Testis (tissue), 3 donors: ENCODE measurements around the gene MSI2. TPM values are rescaled to one million over a fixed set of nuclear protein-coding genes. Genes with fewer than 3 reads are reported as not detected.

Experiments
- DNase-seq: peaks from one replicate; pipeline ENCODE4 v3.0.0-alpha.2; 2019
- H3K27ac ChIP-seq, 2 donors: fragments of 200-600 bp; sonication (generic); one replicate each; pipeline ENCODE4 v1.5.1; 2019
- H3K27me3 ChIP-seq: fragments of 200-600 bp; sonication (generic); one replicate; pipeline ENCODE4 v1.5.1; 2019
- H3K36me3 ChIP-seq: fragments of 200-600 bp; sonication (generic); one replicate; pipeline ENCODE4 v1.5.1; 2017; ENCODE audit warnings: low read depth; ENCODE audit errors: missing control alignments
- H3K4me1 ChIP-seq: fragments of 200-600 bp; sonication (generic); one replicate; pipeline ENCODE4 v1.5.1; 2019
- H3K4me3 ChIP-seq, 2 donors: fragments of 200-600 bp; sonication (generic); one replicate each; pipeline ENCODE4 v1.5.1; 2017 to 2019
- H3K9me3 ChIP-seq: fragments of 200-600 bp; sonication (generic); one replicate; pipeline ENCODE4 v1.5.1; 2017
- POLR2A ChIP-seq: fragments of 450-650 bp; IDR thresholded peaks from one replicate; pipeline ENCODE4 v1.6.1; 2017; ENCODE audit warnings: antibody characterized with exemption, mild to moderate bottlenecking, moderate library complexity
- WGBS, 2 donors: methylation state at CpG; one replicate each; pipeline ENCODE4 v1.1.5; 2018; 5-methylcytosine and 5-hydroxymethylcytosine counted together
- intact Hi-C: fragments of 100-400 bp; cut with DNase I; formaldehyde crosslinking; loops from one replicate; pipeline ENCODE4 v1.15.1; 2023; ENCODE audit warnings: low total_unique reads
- polyA plus RNA-seq: library from polyadenylated mRNA; stranded (reverse); fragments of 350-450 nt; fragmentation: Illumina TruSeq; extraction: RNeasy Lipid Tissue Mini Kit (QIAGEN cat#74804); gene quantifications from one replicate; pipeline ENCODE4 v1.2.3, GENCODE V29; 2014; ENCODE audit warnings: low read depth, low replicate concordance; ENCODE audit not compliant: insufficient read depth
- total RNA-seq, 2 donors: library from RNA; depleted of rRNA; stranded (reverse); fragments of >200 nt; gene quantifications; one replicate each; pipeline ENCODE4 v1.2.3, GENCODE V29; 2016
- TF ChIP-seq, protein P1 (sequence below), 3 experiments: fragments of 450-650 bp in 2 of 3; fragments of 200-600 bp in 1 of 3; sonication (generic) in 1 of 3; IDR thresholded peaks; one replicate each; pipeline ENCODE4 v1.5.1; 2016 to 2019; ENCODE audit warnings: antibody characterized with exemption in 3 of 3, mild to moderate bottlenecking in 2 of 3, moderate library complexity in 1 of 3

The MSI2 gene
- total and polyA plus RNA-seq, 3 donors from 2014 or later = 46.5 to 106 (median 76.6) TPM

DNA sequence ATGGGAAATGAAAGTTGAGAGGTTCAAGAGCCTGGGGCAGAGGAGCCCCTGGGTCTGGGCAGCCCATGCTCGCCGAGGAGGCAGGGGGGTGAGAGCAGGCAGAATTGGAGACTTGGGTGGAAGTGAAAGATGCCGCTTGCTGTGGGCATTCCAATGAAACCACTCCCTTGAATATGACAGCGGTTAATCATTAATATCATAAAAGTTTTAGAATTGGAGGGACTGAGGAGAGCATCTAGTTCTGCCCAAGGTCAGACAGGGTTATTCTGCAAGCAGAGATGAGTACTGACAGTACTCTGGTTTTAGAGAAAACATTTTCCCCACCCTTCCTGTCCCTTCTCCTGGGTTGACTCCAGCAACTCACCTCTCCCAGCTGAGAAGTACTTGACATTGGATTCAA, 180.2 kb downstream of the MSI2 start:
- WGBS, 2 donors = 56 to 58% methylated on average over 4 of the region's 4 CpGs
- Histone ChIP-seq H3K4me3 (no peak overlapping the region), H3K4me1 (peaks cover 25% of the 10 kb centered on the region), H3K36me3 (no peaks in the 10 kb centered on the region), H3K27me3 (no peaks in the 10 kb centered on the region), H3K9me3 (no peaks in the 10 kb centered on the region), H3K27ac (no peak overlapping the region)
- TF ChIP-seq, protein P1, sequence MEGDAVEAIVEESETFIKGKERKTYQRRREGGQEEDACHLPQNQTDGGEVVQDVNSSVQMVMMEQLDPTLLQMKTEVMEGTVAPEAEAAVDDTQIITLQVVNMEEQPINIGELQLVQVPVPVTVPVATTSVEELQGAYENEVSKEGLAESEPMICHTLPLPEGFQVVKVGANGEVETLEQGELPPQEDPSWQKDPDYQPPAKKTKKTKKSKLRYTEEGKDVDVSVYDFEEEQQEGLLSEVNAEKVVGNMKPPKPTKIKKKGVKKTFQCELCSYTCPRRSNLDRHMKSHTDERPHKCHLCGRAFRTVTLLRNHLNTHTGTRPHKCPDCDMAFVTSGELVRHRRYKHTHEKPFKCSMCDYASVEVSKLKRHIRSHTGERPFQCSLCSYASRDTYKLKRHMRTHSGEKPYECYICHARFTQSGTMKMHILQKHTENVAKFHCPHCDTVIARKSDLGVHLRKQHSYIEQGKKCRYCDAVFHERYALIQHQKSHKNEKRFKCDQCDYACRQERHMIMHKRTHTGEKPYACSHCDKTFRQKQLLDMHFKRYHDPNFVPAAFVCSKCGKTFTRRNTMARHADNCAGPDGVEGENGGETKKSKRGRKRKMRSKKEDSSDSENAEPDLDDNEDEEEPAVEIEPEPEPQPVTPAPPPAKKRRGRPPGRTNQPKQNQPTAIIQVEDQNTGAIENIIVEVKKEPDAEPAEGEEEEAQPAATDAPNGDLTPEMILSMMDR (IDR thresholded peaks at IDR 0.05) = no peak
- no peak for TF ChIP-seq POLR2A
- no peak for DNase-seq
- intact Hi-C loops = no loop called here

DNA sequence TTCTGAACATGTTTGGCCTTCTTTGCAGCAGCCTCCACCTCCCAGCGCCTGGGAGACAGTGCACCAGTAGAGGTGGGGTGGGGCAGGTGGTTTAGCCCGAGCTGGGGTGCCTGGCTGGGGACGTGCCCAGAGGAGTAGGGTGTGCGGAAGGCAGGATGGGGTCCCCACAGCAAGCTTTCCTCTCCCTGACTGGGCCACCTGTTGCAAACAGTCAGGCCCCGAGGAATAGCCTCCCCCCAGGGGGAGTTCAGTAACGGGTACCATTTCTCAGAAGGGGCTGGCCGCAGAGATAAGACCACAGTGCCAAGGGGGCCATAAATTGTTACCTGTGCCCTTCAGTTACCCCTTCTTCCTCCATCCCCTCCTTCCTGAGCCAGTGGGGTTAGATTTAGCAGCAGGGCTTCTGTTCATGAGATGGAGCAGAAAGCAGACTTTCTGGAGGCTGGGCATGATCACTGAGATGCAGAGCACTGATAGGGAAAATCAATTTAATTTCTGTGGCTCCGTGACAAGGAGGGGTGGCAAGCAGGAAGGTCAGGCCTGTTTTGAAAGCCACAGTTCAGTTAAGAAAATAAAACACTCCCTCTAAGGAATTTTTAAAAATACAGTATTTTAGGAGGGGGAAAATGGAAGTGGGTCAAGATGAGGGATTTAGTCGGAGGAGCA, 181.9 kb downstream of the MSI2 start:
- intact Hi-C loops = no loop called here
- TF ChIP-seq, protein P1 (IDR thresholded peaks at IDR 0.05) = no peak
- no peak for TF ChIP-seq POLR2A
- Histone ChIP-seq H3K4me3 (no peak overlapping the region), H3K4me1 (peaks cover 38% of the 10 kb centered on the region), H3K9me3 (no peaks in the 10 kb centered on the region), H3K27me3 (no peaks in the 10 kb centered on the region), H3K27ac (no peak overlapping the region), H3K36me3 (no peaks in the 10 kb centered on the region)
- DNase-seq = no peak
- 68 to 73% methylated on average over 6 to 8 of the region's 9 CpGs for WGBS, 2 donors

DNA sequence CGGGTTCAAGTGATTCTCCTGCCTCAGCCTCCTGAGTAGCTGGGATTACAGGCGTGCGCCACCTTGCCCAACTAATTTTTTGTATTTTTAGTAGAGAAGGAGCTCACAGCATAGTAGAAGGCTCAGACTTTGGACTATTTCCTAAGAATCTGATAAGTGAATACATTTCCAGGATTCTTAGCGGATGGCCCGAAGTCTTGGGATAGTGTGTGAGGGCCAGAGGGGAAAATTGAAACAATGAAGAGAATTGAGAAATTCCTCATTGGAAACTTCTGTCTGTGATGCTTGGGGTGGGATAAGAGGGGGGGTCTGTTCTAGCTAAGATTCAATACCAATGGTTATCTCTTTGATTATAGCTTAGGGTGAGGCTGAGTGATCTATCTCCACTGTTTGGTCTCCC, 183.3 kb downstream of the MSI2 start:
- Histone ChIP-seq H3K9me3 (no peaks in the 10 kb centered on the region), H3K27me3 (no peaks in the 10 kb centered on the region), H3K4me1 (peaks cover 41% of the 10 kb centered on the region), H3K27ac (peak overlapping the region in 1 of 2 donors; percentile 63), H3K36me3 (no peaks in the 10 kb centered on the region), H3K4me3 (no peak overlapping the region)
- intact Hi-C loops = no loop called here
- 80% methylated on average over 5 of the region's 5 CpGs for WGBS, 2 donors
- no peak for TF ChIP-seq POLR2A
- TF ChIP-seq, protein P1 (IDR thresholded peaks at IDR 0.05) = no peak
- DNase-seq = no peak

DNA sequence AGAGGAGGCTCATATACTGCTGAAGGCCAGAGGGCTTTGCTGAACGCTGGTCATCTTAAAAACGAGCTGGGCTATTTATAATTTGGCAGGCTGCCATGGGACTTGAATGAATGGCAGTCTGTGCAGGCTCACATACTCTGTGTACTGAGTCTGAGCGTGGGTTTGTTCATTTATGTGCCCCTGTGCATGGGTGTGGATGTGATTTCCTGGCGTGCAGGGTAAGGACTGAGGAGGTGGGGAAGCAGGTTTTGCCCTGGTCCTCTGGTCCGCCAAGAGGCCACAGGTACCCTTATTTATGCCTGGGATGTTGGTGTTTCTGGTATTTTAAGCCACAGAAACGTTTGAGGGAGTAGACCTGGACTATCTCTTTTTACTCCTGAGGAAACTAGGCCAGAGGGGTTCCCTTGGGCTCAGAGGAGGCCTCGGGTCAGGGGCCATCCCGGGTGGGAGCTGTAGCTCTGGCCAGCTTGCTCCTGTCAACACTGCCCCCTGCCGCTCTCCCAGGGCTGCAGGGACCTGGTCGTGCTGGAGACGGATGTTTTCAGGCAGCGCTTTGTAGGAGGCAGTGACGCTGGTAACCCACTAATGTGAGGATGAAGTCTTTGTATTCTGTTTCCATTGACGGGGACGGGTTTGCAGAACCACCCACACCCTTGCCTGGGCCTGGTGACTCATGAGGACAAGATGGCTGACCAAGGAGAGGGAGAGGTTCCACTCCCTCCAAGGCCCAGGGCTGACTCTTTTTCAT, 184.4 kb downstream of the MSI2 start:
- WGBS, 2 donors = 29 to 53% methylated on average over 5 to 15 of the region's 15 CpGs
- H3K4me3 ChIP-seq = no peak overlapping the region
- peak overlapping the region; percentile 9 to 63 for H3K27ac ChIP-seq
- H3K9me3 ChIP-seq = no peaks in the 10 kb centered on the region
- intact Hi-C loops = no loop called here
- H3K36me3 ChIP-seq = no peaks in the 10 kb centered on the region
- TF ChIP-seq, protein P1 (IDR thresholded peaks at IDR 0.05) = peak in 2 of 3 experiments; percentile 47 to 52
- no peak for TF ChIP-seq POLR2A
- no peaks in the 10 kb centered on the region for H3K27me3 ChIP-seq
- DNase-seq = peak; percentile 83
- peaks cover 41% of the 10 kb centered on the region for H3K4me1 ChIP-seq
